Amniotic epithelial cell (primary cell): ENCODE results near the gene PSMD2.

Experiments used
- DNase-seq: peaks from one replicate; pipeline ENCODE4 v3.0.0-alpha.2; 2010; ENCODE audit warnings: low read depth

Gene PSMD2

DNA sequence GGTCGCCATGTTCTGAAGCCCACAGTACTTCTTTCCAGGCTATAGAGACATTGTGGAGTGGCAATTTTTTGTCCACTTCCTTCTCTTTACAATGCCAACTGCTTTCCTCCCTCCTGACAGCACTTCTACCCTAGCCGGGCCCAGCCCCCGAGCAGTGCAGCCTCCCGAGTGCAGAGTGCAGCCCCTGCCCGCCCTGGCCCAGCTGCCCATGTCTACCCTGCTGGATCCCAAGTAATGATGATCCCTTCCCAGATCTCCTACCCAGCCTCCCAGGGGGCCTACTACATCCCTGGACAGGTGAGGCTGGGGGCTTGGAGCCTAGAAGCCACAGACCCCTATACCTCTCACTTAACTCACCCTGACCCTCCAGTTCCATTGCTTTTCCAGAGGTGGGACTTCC is 18.2 kb downstream of the PSMD2 start:
- no peak for DNase-seq

GRCh38 chr3:184320104-184320445 is 21.0 kb downstream of the PSMD2 start:
- peak; percentile 93 for DNase-seq

GRCh38 chr3:184321666-184322065 is 22.6 kb downstream of the PSMD2 start:
- DNase-seq: no peak

- no peak for DNase-seq
Observed at GRCh38 chr3:184322731-184323487, 23.9 kb downstream of the PSMD2 start.

DNA sequence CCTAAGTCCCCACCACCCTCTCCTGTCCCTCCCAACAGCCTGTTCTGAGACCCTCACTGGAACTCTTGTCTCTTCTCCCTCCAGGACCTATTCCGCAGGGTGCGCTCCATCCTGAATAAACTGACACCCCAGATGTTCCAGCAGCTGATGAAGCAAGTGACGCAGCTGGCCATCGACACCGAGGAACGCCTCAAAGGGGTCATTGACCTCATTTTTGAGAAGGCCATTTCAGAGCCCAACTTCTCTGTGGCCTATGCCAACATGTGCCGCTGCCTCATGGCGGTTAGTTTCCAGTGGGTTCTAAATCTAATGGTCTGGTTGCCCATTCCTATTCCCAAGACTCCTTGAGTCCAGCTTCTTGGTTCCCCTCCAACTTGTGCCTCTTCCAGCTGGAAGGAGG is 24.7 kb downstream of the PSMD2 start:
- no peak for DNase-seq

DNA sequence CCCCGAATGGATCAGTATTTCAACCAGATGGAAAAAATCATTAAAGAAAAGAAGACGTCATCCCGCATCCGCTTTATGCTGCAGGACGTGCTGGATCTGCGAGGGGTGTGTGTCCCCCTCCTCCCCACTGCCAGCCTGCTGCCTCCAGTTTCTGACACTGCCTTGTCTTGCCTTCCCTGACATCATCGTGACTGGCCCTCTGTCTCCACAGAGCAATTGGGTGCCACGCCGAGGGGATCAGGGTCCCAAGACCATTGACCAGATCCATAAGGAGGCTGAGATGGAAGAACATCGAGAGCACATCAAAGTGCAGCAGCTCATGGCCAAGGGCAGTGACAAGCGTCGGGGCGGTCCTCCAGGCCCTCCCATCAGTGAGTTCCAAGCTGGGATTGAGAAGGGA is 26.2 kb downstream of the PSMD2 start:
- DNase-seq: no peak

GRCh38 chr3:184325715-184326369 is 26.8 kb downstream of the PSMD2 start:
- no peak for DNase-seq

DNA sequence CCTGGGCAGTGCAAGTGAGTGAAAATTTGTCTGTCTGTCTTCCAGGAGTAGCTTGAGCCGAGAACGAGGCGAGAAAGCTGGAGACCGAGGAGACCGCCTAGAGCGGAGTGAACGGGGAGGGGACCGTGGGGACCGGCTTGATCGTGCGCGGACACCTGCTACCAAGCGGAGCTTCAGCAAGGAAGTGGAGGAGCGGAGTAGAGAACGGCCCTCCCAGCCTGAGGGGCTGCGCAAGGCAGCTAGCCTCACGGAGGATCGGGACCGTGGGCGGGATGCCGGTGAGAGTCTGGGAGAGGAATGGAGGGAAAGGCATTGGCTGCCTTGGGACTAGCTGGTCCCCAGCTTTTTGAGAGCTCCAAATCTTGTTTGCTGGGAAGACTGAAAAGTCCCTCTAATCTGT is 28.1 kb downstream of the PSMD2 start:
- DNase-seq: no peak

GRCh38 chr3:184328516-184328915 is 29.5 kb downstream of the PSMD2 start:
- no peak for DNase-seq

DNA sequence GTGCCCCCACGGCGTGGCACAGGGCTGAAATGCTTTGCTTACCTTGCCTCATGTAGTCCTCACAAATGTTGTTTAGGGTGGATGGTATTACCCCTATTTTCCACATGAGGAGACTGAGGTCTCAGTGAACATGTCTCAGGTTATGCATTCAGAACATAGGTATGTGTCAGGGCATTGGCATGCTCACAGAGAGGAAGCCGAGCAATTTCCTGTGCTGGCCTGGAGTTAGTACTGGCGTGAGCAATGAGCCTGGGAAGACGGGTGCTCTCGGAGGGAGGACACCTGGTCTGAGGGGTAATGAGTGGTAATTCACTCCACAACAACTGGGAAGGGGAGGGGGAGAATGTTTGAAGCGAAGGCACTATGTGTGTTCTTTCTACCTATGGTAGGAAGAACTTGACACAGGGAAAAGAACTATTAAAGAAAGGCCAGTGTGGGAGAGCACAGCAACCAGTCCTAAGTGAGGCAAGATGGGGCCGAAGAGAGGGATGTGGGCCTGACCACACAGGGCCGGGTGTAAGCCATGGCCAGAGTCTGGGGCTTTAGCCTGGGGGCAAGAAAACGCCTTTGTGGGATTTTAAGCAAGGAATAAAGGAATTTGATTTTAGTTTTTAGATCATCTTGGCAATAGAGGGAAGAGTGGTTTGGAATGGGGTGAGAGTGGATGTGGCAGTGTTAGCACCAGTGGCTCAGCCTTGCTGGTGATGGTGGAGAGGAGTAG is 33.5 kb downstream of the PSMD2 start:
- peak; percentile 91 for DNase-seq

GRCh38 chr3:184333190-184333589 is 34.1 kb downstream of the PSMD2 start:
- DNase-seq: no peak

DNA sequence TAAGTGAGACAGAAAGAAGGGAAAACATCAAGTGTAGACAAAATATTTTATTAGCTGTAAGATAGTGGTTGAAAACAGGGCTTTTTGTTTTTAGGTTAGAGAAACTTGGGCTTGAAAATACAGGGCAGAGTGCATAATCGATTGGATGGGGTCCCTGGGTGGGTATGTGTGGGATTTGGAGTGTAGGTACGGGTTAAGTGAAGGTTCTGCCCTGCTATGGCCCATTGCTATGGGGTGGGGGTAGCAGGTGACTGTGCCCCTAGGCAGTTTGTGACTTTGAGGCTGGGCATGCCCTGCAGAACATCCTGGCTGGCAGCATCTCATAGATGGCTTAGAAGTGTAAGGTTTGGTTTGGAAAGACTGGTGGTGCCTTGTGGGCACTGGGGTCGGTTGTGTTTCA is 34.7 kb downstream of the PSMD2 start:
- no peak for DNase-seq

DNA sequence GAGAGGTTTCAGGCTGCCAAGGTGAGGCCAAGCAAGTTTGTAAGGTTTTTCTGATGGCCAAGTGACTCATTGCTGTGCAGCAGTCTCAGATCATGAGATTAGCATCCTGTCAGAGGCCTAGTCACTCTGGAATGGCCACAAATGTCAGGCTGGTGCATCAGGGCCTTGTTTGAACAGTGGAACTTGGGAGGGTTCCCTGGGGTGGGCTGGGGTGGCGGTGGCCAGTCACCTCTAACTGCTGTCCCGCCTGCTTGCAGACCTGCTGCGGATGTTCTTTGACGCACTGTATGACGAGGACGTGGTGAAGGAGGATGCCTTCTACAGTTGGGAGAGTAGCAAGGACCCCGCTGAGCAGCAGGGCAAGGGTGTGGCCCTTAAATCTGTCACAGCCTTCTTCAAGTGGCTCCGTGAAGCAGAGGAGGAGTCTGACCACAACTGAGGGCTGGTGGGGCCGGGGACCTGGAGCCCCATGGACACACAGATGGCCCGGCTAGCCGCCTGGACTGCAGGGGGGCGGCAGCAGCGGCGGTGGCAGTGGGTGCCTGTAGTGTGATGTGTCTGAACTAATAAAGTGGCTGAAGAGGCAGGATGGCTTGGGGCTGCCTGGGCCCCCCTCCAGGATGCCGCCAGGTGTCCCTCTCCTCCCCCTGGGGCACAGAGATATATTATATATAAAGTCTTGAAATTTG is 35.6 kb downstream of the PSMD2 start:
- DNase-seq: peak; percentile 34

DNA sequence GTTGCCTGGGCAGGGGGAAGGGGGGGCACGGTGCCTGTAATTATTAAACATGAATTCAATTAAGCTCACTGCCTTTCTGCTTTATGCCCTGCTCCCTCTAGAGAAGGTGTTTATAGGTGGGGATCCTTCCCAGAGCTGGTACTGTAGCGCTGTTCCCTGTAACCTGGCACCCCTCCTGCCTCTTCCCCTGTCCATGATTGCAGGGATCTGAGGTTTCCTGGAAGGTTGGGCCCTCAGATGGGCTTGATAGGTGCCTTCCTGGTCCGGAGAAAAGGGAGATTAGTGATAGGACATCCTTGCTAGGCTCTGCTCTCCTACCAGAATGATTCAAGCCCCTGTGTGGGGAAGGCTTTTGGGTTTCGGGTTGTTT is 36.2 kb downstream of the PSMD2 start:
- DNase-seq: peak; percentile 22

- peak; percentile 60 for DNase-seq
Observed at GRCh38 chr3:184335661-184336546, 36.9 kb downstream of the PSMD2 start.

DNA sequence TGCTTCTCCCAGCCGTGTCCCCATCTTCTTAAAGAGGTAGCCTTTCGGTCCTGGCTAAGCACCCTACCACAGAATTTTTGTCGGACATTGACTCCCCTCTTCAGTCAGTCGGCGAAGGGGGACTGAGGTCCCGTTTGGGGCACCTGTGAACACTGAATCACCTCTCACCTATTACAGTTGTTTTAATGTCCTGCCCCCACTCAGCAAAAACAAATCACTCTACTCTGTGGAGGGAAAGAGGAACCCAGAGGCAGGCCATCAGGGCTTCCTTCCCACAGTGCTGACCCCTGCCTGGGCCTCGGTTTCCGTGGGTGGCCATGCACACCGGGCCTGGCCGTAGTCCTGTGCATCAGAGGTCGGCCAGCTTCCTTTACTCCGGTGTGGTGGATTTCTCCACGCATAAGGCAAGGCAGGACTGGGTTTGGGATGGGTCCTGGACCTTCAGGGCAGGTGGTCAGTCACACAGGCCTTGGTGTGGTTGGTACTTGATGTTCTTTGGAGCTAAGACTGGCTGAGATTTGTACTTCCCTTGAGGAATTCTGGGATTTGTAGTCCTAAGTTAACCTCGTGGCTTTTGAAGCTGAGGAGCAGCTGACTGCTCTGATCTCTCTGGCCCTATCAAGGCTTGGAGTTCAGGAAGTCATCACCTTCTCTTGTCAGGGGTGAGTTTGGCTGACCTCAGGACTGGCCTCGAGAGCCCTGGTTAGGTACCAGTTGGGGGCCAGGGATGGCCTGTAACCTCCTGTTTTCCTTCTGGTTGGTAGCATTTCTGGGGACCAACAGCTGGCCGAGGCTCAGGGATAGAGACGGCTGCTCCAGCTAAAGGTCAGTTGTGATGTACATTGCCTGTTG is 37.7 kb downstream of the PSMD2 start:
- DNase-seq: peak; percentile 81

- DNase-seq: no peak
Observed at GRCh38 chr3:184337399-184337714, 38.3 kb downstream of the PSMD2 start, which contains the start of gene FAM131A. TSS of gene FAM131A (plus strand) at chr3:184337600. CDS start at chr3:184337631, 31 bp downstream.

- no peak for DNase-seq
Observed at GRCh38 chr3:184337981-184338380, 38.9 kb downstream of the PSMD2 start.

DNA sequence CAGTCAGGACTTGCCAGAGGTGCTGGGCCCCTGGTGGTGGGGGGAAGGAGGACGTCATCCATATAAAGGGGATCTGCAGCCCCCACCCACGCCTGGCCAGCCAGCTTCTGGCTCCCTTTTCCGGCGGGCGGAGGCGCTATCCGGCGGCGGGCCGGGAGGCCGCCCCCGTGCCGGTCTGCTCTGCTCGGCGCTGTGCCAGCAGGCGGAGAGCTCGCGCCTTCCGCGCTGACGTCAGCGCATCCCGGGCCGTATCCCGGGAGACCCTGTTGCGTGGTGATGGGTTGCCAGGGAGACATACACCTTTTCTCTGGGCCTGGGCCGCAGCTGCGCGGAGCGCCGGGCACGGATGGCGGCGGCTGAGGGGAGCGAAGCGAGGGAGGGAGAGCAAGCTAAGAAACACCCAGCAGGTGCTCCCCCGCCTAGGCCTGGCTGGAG is 39.5 kb downstream of the PSMD2 start:
- DNase-seq: peak; percentile 86

DNA sequence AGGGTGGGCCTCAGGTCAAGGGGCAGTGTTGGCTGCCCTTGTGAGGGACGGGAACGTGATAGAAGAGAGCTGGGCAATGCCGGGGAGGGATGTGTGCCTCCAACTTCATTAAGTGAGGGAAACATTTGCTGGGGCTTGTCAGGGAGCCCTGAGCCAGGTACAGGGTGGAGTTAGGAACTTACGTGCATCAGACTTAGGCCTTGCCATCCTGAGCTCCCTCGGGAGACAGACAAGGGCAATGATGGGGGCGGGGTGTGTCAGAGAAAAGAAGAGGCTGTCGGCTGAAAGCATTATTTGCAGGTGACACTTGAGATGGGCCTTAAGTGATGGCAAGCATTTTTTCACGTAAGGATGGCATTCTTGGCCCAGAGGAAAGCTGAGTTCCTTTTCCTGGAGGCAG is 40.0 kb downstream of the PSMD2 start:
- no peak for DNase-seq
